WTC11 (cell line): ENCODE measurements around the gene NINJ2. TPM values are rescaled to one million over a fixed set of nuclear protein-coding genes. Genes with fewer than 3 reads are reported as not detected.

Source experiments
- ATAC-seq: fragments of 200-7000 bp; cut with Tn5 transposase; 2 replicates; pipeline ENCODE4 v1.10.0; 2021; ENCODE audit warnings: mild to moderate bottlenecking, moderate library complexity
- CTCF ChIA-PET: fragments of 300-600 bp; sonication (Branson Sonifier 250); formaldehyde crosslinking; loops from one replicate; lab custom pipeline; 2021; ENCODE audit warnings: antibody characterized with exemption; lab: Charles Lee
- POLR2A ChIA-PET: fragments of 350-600 bp; sonication (Branson Sonifier 250); formaldehyde crosslinking; loops from one replicate; lab custom pipeline; 2021; ENCODE audit warnings: antibody characterized with exemption; lab: Charles Lee
- DNase-seq: peaks from one replicate; pipeline ENCODE4 v3.0.0; 2021; ENCODE audit warnings: low spot score
- H3K27ac Mint-ChIP-seq: 2 replicates; pipeline ENCODE4 v1.8.0; 2021; ENCODE audit warnings: mixed read lengths
- H3K27me3 Mint-ChIP-seq: 2 replicates; pipeline ENCODE4 v1.8.0; 2021; ENCODE audit warnings: low read depth, mild to moderate bottlenecking, moderate library complexity, mixed read lengths
- H3K36me3 Mint-ChIP-seq: 2 replicates; pipeline ENCODE4 v1.8.0; 2021; ENCODE audit warnings: mixed read lengths
- H3K4me1 Mint-ChIP-seq: 2 replicates; pipeline ENCODE4 v1.8.0; 2022; ENCODE audit warnings: mixed read lengths
- H3K4me3 Mint-ChIP-seq: 2 replicates; pipeline ENCODE4 v1.8.0; 2021; ENCODE audit warnings: mild to moderate bottlenecking, moderate library complexity, mixed read lengths
- H3K9me3 Mint-ChIP-seq: 2 replicates; pipeline ENCODE4 v1.8.0; 2021; ENCODE audit warnings: mixed read lengths
- AR ChIP-seq: fragments of 250-450 bp; sonication (Bioruptor Pico); IDR thresholded peaks from 2 replicates; pipeline ENCODE4 v1.9.0; 2021; ENCODE audit warnings: mild to moderate bottlenecking
- CDX4 ChIP-seq: fragments of 250-450 bp; sonication (Bioruptor Pico); IDR thresholded peaks from 2 replicates; pipeline ENCODE4 v1.9.0; 2021; ENCODE audit warnings: moderate library complexity, mild to moderate bottlenecking, inconsistent platforms, borderline replicate concordance
- CREM ChIP-seq: sonication (generic); formaldehyde crosslinking; IDR thresholded peaks from 2 replicates; pipeline ENCODE4 v1.8.1; 2022; ENCODE audit warnings: mild to moderate bottlenecking, missing genetic modification reagents, moderate library complexity
- GRHL2 ChIP-seq: fragments of 250-450 bp; sonication (Bioruptor Pico); IDR thresholded peaks from 2 replicates; pipeline ENCODE4 v1.8.0; 2022; ENCODE audit warnings: mild to moderate bottlenecking, moderate library complexity; ENCODE audit not compliant: insufficient replicate concordance, severe bottlenecking
- GTF2I ChIP-seq: fragments of 250-450 bp; sonication (Bioruptor Pico); conservative IDR thresholded peaks from 2 replicates; pipeline ENCODE4 v1.4.0; 2021; ENCODE audit warnings: mild to moderate bottlenecking
- JUN ChIP-seq: sonication (generic); formaldehyde crosslinking; IDR thresholded peaks from 2 replicates; pipeline ENCODE4 v1.8.0; 2023; ENCODE audit warnings: mild to moderate bottlenecking, missing genetic modification reagents
- KAT7 ChIP-seq: sonication (generic); formaldehyde crosslinking; IDR thresholded peaks from 2 replicates; pipeline ENCODE4 v1.8.1; 2023; ENCODE audit warnings: missing genetic modification reagents, mild to moderate bottlenecking, borderline replicate concordance
- MYBL2 ChIP-seq: sonication (generic); formaldehyde crosslinking; IDR thresholded peaks from 2 replicates; pipeline ENCODE4 v1.8.1; 2023; ENCODE audit warnings: mild to moderate bottlenecking, moderate library complexity, missing genetic modification reagents
- NR2C2 ChIP-seq: sonication (generic); formaldehyde crosslinking; IDR thresholded peaks from 2 replicates; pipeline ENCODE4 v1.8.0; 2022; ENCODE audit warnings: mild to moderate bottlenecking, missing genetic modification reagents
- SMAD3 ChIP-seq: sonication (generic); formaldehyde crosslinking; IDR thresholded peaks from 2 replicates; pipeline ENCODE4 v1.8.0; 2022; ENCODE audit warnings: missing genetic modification reagents, mild to moderate bottlenecking, borderline replicate concordance
- SOX15 ChIP-seq: fragments of 250-450 bp; sonication (Bioruptor Pico); IDR thresholded peaks from 2 replicates; pipeline ENCODE4 v1.9.0; 2021; ENCODE audit warnings: mild to moderate bottlenecking
- TP53 ChIP-seq: sonication (generic); formaldehyde crosslinking; IDR thresholded peaks from 2 replicates; pipeline ENCODE4 v1.8.1; 2023; ENCODE audit warnings: mild to moderate bottlenecking, missing genetic modification reagents
- USF2 ChIP-seq: sonication (generic); formaldehyde crosslinking; IDR thresholded peaks from 2 replicates; pipeline ENCODE4 v1.8.1; 2023; ENCODE audit warnings: mild to moderate bottlenecking, missing genetic modification reagents, moderate library complexity
- ZNF121 ChIP-seq: sonication (generic); formaldehyde crosslinking; IDR thresholded peaks from 2 replicates; pipeline ENCODE4 v1.8.0; 2023; ENCODE audit warnings: missing genetic modification reagents
- ZNF232 ChIP-seq: sonication (generic); formaldehyde crosslinking; IDR thresholded peaks from 2 replicates; pipeline ENCODE4 v1.8.0; 2022; ENCODE audit warnings: mild to moderate bottlenecking, missing genetic modification reagents
- ZNF317 ChIP-seq: sonication (generic); formaldehyde crosslinking; IDR thresholded peaks from 2 replicates; pipeline ENCODE4 v1.8.1; 2023; ENCODE audit warnings: low read depth, mild to moderate bottlenecking, moderate library complexity, missing genetic modification reagents, borderline replicate concordance
- ZNF425 ChIP-seq: fragments of 250-450 bp; sonication (Bioruptor Pico); conservative IDR thresholded peaks from 2 replicates; pipeline ENCODE4 v1.9.0; 2021; ENCODE audit warnings: mild to moderate bottlenecking
- ZNF512 ChIP-seq: sonication (generic); formaldehyde crosslinking; IDR thresholded peaks from 2 replicates; pipeline ENCODE4 v1.8.1; 2022; ENCODE audit warnings: missing genetic modification reagents, borderline replicate concordance
- ZNF671 ChIP-seq: fragments of 250-450 bp; sonication (Bioruptor Pico); IDR thresholded peaks from 2 replicates; pipeline ENCODE4 v1.8.0; 2021; ENCODE audit warnings: mild to moderate bottlenecking
- total RNA-seq: library from RNA; stranded (reverse); gene quantifications from 3 replicates; pipeline ENCODE4 v1.2.3, GENCODE V29; 2021
- TF ChIP-seq, protein P1 (sequence below): sonication (generic); formaldehyde crosslinking; IDR thresholded peaks from 2 replicates; pipeline ENCODE4 v1.8.1; 2022; ENCODE audit warnings: mild to moderate bottlenecking, missing genetic modification reagents, moderate library complexity, borderline replicate concordance
- TF ChIP-seq, protein P2 (sequence below): sonication (generic); formaldehyde crosslinking; conservative IDR thresholded peaks from 2 replicates; pipeline ENCODE4 v1.8.1; 2022; ENCODE audit warnings: mild to moderate bottlenecking, missing genetic modification reagents
- TF ChIP-seq, protein P3 (sequence below): sonication (generic); formaldehyde crosslinking; IDR thresholded peaks from 2 replicates; pipeline ENCODE4 v1.8.0; 2022; ENCODE audit warnings: mild to moderate bottlenecking, missing genetic modification reagents

NINJ2 gene
- total RNA-seq, 1 experiment from 2014 or later: 0.42 TPM

DNA sequence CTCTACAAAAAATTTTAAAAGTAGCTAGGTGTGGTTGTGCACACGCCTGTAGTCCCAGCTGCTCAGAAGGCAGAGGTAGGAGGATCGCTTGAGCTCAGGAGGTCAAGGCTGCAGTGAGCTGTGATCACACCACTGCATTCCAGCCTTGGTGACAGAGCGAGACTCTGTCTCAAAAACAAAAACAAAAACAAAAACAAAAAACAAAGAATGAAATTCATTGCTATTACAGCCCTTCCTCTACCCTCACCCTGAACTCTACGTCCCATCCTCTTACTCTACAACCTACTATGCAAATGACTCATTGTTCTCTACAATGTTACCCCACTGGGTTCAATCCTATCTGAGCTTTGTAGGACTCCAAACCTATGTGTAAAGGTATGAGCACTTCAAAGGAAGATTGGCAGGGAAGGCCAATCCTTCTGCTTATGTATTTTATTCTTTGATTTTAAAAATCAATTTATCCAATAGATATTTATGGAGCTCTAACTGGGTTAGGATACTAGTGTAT, 39.3 kb downstream of the NINJ2 start:
- TF ChIP-seq ZNF121: no peak
- TF ChIP-seq CREM (CRISPR knock-in tag): no peak
- TF ChIP-seq ZNF317: no peak
- TF ChIP-seq SMAD3 (CRISPR knock-in tag): no peak
- no peak for TF ChIP-seq CDX4 (CRISPR knock-in tag)
- no peak for TF ChIP-seq GRHL2 (CRISPR knock-in tag)
- TF ChIP-seq ZNF425 (CRISPR knock-in tag): no peak
- TF ChIP-seq, protein P1, sequence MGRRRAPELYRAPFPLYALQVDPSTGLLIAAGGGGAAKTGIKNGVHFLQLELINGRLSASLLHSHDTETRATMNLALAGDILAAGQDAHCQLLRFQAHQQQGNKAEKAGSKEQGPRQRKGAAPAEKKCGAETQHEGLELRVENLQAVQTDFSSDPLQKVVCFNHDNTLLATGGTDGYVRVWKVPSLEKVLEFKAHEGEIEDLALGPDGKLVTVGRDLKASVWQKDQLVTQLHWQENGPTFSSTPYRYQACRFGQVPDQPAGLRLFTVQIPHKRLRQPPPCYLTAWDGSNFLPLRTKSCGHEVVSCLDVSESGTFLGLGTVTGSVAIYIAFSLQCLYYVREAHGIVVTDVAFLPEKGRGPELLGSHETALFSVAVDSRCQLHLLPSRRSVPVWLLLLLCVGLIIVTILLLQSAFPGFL (CRISPR knock-in tag): no peak
- TF ChIP-seq KAT7 (CRISPR knock-in tag): no peak
- TF ChIP-seq AR (CRISPR knock-in tag): no peak
- no peak for TF ChIP-seq SOX15 (CRISPR knock-in tag)
- no peak for TF ChIP-seq NR2C2 (CRISPR knock-in tag)
- TF ChIP-seq TP53: no peak
- no peak for TF ChIP-seq MYBL2
- TF ChIP-seq ZNF232 (CRISPR knock-in tag): no peak
- TF ChIP-seq, all 79 proteins: peak for 0
- Mint-ChIP-seq H3K27ac (no peak overlapping the region), H3K4me3 (no peak overlapping the region), H3K4me1 (peaks cover 29% of the 10 kb centered on the region), H3K9me3 (no peaks in the 10 kb centered on the region), H3K27me3 (no peaks in the 10 kb centered on the region), H3K36me3 (no peaks in the 10 kb centered on the region)
- ATAC-seq: peak; percentile 85
- ChIA-PET CTCF (interaction anchor here (1.0 to 2.1 kb wide), 4 partner anchors 47 to 131 kb away, joined by 3 to 12 read pairs (median 4); partner anchors contain the start of gene WNK1), POLR2A (no interaction called here)
- no peak for DNase-seq

DNA sequence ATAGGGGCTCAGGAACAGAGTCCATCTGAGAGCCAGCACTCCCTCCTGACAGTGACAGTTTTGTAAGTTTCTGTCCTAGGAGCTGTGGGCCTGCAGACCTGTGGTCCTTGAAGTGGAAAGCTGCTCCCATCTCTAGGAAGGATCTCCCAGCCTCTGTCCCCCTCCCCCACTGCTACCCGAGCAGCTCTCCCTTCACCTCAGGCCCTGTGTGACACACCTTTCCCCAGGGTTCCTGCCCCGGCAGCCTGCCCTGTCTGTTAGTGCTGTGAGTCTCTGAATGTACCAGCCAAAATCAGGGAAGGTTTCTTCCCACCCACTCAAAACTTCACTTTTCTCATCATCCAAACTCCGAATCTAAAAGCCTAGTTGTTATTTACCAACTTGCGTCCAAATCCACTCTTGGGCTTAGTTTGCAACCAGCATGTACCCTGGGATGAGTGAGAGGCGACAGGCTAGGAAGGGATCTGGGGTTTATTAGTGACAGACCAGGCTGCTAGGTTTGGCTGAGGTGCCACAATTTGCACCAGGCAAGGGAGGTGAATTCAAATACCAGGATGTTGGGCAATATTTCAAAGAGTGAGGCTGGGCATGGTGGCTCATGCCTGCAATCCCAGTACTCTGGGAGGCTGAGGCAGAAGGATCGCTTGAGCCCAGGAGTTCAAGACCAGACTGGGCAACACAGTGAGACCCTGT, 39.9 kb downstream of the NINJ2 start:
- CTCF ChIA-PET: interaction anchor here (0.9 to 2.1 kb wide), 5 partner anchors 9 to 129 kb away, joined by 3 to 12 read pairs (median 3); partner anchors contain the start of gene WNK1
- POLR2A ChIA-PET: no interaction called here
- no peaks in the 10 kb centered on the region for H3K9me3 Mint-ChIP-seq
- ATAC-seq: peak; percentile 68
- DNase-seq: no peak
- peaks cover 23% of the 10 kb centered on the region for H3K4me1 Mint-ChIP-seq
- no peaks in the 10 kb centered on the region for H3K27me3 Mint-ChIP-seq
- H3K4me3 Mint-ChIP-seq: 0 out of 2 replicates have a peak overlapping the region, but pooled peaks have one; percentile 5
- H3K36me3 Mint-ChIP-seq: no peaks in the 10 kb centered on the region
- no peak overlapping the region for H3K27ac Mint-ChIP-seq
- TF ChIP-seq, protein P2, sequence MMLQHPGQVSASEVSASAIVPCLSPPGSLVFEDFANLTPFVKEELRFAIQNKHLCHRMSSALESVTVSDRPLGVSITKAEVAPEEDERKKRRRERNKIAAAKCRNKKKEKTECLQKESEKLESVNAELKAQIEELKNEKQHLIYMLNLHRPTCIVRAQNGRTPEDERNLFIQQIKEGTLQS (CRISPR knock-in tag): no peak
- TF ChIP-seq, protein P3, sequence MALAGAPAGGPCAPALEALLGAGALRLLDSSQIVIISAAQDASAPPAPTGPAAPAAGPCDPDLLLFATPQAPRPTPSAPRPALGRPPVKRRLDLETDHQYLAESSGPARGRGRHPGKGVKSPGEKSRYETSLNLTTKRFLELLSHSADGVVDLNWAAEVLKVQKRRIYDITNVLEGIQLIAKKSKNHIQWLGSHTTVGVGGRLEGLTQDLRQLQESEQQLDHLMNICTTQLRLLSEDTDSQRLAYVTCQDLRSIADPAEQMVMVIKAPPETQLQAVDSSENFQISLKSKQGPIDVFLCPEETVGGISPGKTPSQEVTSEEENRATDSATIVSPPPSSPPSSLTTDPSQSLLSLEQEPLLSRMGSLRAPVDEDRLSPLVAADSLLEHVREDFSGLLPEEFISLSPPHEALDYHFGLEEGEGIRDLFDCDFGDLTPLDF (CRISPR knock-in tag): no peak
- TF ChIP-seq ZNF671 (CRISPR knock-in tag) (no peak), ZNF512 (CRISPR knock-in tag) (no peak), JUN (CRISPR knock-in tag) (no peak), GTF2I (CRISPR knock-in tag) (0 out of 2 replicates have a peak, but pooled peaks have one; percentile 34), USF2 (CRISPR knock-in tag) (no peak), ZNF121 (peak; percentile 97)
- TF ChIP-seq, protein P1 (CRISPR knock-in tag): no peak
